ENCODE measurements around the gene PDZD2.
"Not testable (repeated sequence)": the region's sequence is repeated elsewhere in the genome, so short reads cannot be mapped to it uniquely, and the experiment has no call there.

The PDZD2 gene

DNA sequence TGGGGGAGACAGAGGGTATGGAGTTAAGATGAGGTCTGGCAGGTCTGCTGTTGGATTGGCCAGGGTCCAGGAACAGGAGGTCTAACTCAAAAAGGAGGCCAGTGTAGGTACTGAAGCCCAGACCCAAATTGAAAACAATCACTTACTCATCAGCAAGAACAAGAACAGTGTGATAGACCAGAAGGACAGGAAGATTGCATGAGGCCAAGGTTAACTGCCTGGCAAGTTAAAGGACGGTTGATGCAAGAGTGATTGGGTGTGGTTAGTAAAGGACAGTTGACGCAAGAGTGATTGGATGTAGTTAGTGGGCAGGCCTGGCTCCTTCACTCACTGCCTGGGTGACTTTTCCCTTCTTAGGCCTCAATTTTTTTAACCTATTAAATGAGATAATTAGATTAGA, 132.6 kb downstream of the PDZD2 start:
- DNase-seq: no peak

DNA sequence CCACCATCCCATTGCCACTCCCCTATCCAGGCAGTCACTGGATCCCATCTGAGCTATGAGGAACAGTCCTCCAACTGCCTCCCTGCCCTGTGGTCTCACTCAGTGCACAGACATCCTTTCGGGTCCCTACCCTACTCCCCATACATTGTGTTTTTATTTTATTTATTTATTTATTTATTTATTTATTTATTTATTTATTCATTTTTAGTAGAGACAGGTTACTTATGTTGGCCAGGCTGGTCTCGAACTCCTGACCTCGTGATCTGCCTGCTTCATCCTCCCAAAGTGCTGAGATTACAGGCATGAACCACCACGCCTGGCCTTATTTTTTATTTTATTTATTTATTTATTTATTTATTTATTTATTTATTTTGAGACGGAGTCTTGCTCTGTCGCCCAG, 137.4 kb downstream of the PDZD2 start:
- not testable (repeated sequence) for DNase-seq

DNA sequence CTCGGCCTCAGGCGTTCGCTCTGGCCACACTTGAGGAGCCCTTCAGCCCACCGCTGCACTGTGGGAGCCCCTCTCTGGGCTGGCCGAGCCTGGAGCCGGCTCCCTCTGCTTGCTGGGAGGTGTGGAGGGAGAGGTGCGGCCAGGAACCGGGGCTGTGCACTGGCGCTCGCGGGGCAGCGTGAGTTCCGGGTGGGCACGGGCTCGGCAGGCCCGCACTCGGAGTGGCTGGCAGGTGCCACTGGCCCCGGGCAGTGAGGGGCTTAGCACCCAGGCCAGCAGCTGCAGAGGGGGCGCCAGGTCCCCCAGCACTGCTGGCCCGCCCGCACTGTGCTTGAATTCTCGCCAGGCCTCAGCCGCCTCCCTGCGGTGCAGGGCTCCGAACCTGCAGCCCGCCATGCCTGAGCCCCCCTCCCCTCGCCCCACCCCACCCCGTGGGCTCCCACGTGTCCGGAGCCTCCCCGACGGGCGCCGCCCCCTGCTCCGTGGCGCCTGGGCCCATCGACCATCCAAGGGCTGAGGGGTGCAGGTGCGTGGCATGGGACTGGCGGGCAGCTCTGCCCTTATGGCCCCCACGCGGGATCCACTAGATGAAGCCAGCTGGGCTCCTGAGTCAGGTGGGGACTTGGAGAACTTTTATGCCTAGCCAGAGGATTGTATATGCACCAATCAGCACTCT, 138.2 kb downstream of the PDZD2 start:
- DNase-seq: no peak

DNA sequence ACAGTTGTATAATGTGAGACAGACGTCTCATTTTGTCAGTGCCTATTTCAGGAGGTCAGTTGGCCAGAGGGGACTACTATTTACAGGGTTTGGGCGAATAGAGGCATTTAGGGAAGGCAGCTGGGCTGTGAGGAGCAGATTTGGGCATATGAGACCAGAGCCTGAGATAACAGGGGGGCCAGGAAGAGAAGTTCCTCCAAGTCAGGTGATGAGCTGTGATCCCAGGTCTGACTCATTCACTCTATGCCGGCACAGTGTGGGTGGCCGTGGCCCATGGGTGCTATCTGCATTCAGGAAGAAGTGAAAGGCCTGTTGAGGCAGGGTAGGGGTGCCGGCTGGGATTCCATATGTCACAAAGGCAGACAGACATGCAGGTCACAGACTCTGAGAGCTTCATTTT, 142.8 kb downstream of the PDZD2 start:
- DNase-seq: no peak

DNA sequence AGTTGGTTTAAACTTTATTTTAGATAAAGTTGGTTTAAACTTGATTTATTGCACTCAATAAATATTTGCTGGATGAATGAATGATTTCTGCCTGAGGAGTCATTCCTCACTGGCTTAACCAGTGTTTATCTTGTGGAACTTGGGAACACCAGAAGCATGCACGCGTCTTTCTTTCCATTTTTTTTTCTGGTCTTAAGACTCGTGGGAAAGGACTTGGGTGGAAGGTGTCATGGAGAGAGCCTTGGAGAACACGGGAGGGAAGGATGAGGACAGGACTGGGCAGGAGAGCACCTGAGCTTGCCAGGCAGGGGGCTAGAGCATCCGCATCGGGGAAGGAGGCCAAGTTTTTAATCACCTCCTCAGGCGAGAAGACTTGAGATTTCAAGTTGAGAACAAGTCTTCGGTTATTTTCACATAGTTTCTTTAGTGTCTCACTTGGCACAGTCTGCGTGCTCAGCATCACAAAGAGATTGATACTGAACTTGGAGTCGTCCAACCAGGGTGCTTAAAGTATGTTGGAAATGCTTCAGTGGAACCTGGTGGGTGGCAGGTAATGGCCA, 144.2 kb downstream of the PDZD2 start:
- DNase-seq: no peak

DNA sequence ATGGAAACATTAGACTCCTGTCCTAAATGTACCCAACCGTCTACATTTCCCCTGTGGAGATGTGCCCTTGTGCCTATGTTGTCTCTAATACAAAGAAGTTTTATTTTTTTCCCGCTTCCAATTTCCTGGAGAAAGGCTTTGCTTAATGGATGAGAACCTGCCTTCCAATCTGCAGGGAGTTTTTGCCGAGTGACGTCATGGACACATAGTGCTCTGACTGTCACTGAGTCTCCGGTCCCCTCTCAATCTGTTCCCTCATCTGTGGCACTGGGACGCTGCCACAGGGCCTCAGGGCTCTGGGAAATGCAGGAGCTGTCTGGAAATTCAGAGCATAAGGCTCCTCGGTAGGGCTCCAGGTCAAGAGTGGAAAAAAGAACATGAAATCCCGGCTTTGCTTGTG, 144.8 kb downstream of the PDZD2 start:
- no peak for DNase-seq

DNA sequence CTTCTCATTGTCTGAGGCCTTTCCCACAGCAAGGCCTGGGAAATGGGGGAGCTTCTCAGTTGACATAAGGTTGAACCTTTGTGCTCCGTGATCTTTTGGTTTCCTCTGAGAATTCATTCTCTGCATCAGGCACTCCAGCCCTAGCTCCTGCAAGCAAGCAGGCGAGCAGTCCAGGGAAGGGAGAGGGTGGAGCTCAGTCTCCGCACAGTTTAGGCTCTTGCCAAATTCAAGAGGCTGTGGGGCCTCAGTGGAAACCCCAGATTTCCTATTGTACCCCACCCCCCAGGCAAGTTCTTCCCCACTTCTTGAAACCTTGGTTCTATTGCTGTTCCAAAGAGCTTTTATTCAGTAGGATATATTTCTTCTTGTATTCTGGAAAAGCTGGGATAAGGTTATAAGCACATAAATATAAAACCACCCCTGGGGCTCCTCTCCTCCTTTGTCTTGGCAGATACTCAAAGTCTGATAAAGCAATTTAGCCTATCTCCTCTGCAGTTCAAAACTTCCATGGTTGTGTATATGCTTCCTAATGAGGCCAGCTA, 147.2 kb downstream of the PDZD2 start:
- no peak for DNase-seq

DNA sequence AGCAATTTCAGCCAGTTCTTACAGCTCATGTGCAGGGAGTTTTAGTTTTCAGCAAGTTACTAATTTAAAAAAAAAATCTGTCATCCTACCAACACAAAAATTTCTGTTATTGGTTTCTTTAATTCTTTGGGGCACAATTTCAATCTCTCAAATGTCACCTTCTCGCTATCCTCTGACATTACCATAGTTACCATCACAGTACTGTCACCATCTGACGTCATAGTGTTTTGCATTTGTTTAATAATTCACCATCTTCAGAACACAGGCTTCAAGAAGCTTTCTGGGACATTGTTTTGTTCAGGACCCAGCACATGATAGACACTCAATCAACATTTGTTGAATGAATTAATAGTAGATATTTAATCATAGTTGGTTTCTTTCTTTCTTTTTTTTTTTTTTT, 155.1 kb downstream of the PDZD2 start:
- DNase-seq: no peak

DNA sequence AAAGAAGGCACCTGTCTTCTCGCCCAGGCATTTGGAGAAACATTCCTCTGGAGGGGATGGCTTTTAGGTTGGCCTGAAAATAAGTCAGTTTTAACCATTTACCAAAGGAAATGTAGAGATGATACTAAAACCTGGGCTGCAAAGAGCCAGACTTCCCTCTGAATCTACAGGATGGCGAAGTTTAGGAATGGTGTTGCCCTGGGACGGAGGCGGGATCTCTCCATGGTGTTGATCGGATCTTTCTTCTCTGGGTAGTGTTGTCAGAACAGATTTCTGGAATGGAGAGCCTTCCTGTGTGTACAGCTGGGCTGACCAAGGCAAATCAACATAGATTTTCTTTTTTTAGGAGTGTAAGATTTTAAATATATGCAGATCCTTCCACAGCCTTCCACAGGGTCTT, 159.2 kb downstream of the PDZD2 start:
- DNase-seq: no peak

DNA sequence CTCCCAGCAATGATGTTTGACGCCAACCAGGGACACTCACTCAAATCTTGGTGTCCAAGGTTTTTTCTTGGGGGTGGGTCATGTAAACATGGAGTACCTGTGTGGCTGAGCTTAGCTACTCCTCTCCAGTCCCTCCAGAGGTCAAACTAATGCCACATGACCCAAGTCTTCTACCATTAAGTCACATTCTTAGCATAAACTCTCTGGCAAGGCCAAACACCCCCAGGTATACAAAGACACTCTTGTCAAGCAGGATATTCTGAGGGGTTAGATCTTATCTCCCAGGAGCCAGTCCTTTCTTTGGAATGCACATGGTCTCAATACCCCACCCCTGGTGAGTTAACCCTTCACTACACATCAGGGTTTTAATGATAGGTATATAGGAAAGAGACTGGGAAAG, 161.4 kb downstream of the PDZD2 start:
- DNase-seq: no peak

DNA sequence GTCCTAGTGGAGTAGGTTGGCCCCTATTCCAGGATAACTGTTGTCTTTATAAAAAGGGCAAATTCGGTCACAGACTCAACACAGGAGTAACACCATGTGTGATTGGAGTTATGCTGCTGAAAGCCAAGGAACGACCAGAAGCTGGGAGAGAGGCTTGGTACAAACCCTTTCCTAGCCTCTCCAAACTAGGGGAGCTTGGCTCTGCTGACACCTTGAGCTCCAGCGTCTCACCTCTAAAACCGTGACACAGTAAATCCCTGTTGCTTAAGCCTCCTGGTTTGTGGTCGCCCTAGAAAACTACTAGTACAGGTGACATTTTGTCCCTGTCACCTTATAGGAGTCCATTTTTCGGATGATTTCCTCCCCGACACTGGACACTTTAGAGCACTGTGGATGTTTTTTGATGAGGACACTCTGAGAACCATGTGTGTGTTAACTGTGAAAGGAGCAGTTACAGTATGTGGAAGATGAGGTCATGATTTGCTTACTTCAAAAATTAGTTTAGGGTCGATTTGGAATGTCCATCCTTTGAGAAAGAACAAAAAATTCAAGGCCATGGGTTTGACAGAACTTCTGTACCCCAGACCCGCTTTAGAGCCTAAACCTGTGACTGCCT, 167.0 kb downstream of the PDZD2 start:
- no peak for DNase-seq

DNA sequence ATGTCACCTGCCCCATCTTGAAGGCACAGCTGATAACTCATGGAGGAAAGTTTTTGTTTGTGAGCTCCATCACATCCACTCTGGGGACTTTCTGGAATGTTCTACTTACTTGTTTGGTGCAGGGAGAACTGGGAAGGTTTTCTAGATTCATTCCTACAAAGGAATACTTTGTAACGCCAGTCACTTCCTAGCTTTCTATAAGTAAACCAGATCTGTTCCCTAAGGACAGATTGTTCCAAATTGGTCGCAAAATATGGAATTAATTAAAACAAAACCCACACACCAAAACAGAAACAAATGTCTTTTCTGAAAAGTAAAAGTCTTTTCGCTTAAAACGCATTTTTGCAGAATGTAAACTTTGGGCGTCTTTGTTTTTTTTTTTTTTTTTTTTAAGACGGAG, 167.6 kb downstream of the PDZD2 start:
- peak; percentile 57 for DNase-seq

DNA sequence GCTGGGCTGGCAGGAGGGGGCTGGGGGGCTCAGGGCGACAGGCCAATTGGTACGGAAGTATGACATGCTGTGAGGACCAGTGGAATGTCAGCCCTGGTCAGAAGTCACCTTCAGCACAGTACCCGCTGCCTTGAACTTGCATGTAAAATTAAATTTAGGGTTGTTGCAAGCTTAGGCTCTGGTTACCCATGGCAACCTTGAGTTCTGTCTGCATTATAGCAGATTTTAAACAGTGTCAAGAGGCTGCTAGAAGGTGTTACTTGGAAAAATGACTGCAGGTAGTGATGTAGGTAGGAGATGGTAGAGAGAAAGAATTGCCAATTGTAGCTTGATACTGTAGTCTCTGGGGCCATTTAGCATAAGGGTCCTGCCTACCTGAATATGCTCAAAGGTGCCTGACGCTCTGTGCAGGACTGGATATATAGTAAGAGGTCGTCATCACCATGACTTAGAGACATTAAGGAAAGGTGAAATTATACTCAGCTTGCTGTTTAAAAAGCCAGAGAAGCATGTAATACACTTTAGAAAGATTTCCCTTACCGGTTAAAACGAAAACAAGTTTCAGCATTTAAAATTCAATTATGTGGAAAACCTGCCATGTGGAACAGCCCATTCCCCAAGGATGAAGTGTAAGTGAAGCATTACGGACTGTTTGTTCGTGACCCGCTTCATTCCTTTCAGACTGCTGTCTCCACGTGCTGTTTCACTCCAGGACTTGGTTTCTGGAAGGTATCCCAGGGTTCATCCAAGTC, 169.0 kb downstream of the PDZD2 start:
- no peak for DNase-seq

DNA sequence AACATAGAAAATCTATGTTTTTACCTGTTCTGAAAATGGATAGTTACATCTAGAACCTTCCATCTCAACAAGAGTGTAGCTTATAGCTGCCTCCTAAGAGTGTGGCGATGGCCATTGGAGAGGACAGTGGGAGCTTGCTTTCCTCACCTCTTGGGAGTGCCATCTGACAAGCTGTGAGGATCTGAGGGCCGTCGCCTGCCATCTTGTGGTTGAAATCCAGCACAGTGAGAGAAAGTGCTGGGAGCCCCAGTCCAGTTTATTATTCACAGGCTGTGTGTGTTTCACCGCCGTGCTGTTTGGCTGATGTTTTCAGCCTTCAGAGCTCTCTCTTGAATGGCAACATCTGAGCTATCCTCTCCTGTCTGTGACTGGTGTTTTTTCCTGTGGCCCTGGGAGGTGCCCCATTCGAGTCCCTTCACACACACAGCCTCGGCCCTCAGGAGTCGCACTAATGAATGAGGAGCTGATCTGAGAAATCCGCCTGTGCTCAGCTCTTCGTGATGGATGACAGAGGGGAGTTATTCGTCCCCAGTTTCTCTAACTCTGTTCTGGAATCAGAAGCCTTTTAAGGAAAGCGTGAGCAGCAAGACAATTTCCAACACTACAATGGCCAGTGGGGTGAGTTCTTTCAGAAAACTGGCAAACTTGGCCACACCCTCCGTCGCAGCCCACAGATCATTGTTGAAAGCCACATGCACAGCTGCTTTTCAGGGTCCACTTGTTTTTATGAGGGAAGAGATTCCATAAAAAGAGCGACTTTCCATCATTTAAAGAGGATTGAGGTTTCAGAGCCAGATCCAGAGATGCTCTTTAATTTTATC, 170.3 kb downstream of the PDZD2 start:
- peak; percentile 75 for DNase-seq

DNA sequence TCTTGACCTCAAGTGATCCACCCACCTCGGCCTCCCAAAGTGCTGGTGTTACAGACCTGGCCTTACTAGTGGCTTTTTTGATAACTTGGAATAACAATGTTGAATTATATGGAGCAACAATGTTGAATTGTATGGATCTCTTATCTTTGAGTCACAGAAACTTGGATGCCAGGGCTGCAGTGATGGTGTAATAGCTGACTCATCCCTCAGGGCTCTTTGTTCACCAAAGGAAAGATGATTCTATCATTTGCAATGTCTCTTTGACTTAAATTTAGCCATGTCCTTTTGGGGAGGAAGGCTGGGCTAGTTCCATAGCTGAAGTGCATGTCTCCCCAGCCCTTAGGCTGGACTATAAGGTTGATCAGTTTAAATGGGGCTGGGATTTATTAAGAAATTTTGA, 172.3 kb downstream of the PDZD2 start:
- peak; percentile 94 for DNase-seq

DNA sequence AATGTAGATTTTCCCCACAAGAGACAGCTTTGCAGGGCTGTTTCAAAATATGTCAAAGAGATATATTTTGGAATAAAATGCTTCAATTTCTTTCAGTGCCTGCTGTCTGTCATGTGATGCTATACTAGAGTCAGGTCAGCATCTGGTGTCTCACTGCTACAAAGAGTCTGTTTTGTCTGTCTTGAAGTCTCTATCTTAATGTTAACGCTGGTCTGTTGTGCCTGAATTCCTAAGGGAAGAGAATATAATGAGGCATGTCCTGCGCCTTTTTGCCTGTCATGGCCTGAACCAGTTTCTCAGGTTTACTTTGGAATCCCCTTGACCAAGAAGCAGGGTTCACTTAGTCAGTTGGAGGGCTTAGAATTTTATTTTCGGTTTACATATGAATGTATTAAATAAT, 176.4 kb downstream of the PDZD2 start:
- DNase-seq: no peak

DNA sequence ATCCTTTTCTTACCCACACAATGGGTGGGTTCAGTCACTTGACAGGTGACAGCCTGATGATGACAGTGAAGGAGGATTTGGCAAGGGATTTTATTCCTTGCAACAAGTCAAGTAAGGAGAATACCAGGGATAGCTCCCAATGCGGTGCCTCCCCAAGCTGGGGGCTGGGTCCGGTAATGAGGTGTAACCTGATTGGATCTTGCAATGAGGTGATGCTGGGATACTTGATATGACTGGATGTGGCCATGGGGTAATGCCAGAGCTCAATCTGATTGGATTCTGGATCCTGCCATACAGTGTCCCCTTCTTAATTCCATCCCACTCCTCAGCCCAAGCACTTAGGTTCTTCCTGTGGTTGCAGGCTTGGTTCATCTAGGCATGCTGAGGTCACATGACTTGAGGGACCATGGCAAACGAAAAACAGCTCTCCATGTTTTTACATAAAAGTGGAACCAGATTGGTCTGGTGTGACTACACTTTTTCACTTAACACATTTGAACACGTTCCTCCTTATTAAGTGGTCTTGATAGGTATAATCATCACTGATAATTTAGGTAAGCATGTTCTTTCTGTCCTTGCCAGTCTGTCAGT, 181.1 kb downstream of the PDZD2 start:
- peak; percentile 3 for DNase-seq

DNA sequence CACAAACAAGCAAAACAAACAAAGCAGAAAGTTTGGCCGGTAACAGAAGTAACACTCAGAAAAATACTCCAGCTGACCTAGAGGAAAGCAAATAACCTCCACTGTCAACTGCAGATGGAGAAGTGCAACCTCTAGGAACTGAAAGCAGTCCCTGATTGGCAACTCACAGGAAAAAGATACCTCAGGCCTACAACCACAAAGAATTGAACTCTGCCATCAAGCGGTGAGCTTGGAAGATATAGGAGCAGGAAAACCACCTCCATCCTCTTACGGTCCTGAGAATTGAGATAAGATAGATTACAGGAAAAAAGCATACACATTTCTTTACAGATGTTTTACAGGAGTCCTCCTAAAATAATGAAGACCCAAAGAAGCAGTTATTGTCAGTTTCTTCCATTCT, 184.5 kb downstream of the PDZD2 start:
- DNase-seq: no peak

DNA sequence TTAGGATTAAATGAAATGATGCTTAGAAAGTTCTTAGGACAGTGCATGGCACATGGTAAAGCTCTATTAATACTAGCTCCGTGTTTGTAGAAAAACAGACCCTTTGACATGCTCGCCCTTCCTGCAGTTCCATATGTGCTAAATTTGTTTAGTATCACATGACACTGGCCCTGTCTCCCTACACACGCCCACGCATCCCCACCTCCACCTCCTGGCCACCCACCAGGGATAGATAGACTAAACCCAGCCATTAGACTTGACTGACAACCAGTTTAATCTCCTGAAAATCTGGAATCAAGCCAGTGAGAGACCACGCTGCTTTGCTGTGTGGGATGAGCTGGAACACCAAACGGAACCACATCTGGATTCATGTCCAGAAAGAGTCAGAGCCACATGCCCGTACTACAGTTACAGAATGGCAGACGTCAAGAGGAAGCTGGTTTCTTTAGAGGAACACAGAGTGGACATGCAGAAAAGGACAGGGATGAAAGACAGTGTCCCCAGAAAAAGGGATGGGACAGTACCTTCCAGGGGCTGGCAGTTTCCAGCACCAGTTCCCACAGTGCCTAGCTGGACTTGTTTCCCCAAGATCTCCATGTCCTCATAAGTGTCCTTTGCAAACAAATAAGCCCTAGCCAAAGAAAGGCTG, 186.1 kb downstream of the PDZD2 start:
- DNase-seq: no peak

DNA sequence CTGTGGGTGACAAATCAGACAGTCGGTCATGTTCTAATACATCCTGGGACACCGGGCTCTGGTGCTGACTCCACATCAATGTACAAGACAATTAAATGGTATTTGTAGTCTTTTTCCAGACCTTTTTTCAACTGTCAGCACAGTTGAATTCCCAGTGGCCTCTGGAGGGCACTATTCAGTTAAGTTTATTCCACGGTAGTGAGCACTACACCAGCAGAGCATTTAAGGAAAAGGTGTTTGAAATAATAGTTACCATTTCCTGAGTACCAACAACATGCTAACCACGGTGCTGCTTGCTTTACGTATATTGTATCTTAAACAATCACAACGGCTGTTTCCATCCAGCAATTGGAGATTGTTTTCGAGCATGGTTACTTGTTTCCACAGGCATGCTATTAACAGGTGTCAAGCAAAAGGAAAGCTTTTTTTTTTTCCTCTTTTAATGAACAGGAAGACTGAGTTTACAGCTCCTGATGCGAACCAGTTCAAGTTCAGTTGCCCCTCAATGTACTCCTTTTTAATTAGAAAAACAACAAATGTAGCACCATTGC, 186.7 kb downstream of the PDZD2 start:
- peak; percentile 62 for DNase-seq

DNA sequence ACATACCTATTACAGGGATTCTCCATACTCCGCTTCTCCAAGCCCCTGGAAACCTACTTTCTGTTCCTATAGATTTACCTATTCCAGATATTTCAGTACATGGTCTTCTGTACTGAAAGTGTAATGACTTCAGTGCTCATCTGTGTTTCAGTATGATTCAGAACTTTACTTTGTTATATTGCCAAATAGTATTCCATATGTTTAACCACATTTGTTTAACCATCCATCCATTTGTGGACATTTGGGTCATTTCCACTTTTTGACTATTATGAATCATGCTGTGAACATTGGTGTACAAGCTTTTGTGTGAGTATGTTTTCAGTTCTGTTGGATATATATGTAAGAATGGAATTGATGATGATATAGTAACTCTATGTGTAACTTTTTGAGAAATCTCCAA, 188.9 kb downstream of the PDZD2 start:
- DNase-seq: peak; percentile 92

DNA sequence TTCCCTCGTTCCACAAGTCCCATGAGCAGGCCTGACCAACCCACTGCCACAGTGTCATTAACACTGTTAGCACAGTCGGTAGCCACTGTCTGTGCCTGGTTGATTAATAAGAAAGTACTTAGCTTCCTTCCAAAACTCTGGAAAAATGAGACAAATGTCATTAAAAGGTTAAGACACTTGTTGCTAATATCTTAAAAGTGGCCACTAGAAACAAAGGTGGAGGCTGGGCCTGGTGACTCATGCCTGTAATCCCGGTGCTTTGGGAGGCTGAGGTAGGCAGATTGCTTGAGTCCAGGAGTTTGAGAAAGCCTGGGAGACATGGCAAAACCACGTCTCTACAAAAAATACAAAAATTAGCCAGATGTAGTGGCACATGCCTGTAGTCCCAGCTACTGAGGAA, 194.0 kb downstream of the PDZD2 start:
- DNase-seq: no peak

All from fibroblast of skin of right biceps (primary cell).